Hippocampal formation (tissue), 2 donors: ENCODE results near the gene ZNF385C.
"Not testable (repeated sequence)": the region's sequence is repeated elsewhere in the genome, so short reads cannot be mapped to it uniquely, and the experiment has no call there.

ENCODE experiments used
- DNase-seq, 2 donors: peaks; one replicate each; lab custom pipeline; 2025; lab: John Stamatoyannopoulos, UW

The ZNF385C gene

DNA sequence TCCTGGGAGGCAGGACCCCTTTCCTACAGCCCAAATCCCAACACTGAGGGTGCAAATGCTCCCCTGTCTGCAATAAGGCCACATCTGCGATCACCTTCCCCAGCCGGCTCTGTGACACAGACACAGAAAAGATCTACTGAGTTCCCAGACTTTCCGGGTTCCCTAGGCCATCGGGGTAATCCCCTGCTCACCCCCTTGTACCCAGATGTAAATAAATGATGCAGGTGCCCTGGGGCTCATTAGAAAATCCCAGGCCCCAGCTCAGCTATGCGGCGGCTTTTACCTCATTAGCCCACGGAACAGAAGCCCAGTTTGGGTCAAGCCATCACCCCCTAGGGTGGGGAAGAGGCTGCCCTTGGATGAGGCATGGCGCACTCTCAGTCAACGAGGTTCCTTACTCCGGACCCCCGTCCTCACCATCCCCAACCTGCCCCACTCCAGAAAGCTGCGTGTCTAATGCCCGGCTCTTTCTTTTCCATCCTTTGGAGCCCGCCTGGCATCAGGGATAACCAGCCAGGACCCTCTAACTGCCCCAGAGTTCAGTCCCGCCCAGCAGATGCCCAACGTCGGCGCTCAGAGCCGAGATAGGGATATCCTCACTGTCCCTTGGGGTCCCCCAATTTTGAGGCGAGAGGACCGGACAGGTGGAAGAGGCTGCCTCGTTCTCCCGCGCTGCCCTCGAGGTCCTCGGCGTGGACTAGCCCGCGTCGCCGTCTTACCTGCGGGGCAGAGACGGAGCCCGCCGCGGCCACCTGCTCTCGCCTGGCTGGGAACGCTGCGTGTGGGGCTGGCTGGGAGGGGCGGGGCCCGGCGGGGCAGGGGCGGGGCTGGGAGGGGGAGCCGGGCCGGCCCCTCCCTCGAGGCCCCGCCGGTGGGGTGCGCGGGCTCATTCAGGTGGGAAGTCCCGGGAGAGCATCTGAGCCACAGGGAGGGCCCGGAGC lies at the start of gene ZNF385C:
Gene ZNF385C, minus strand, starts transcription at position 783 of the 941 bp plus-strand sequence. CDS start 35,417 bp downstream, outside the sequence.
- no peak for DNase-seq

DNA sequence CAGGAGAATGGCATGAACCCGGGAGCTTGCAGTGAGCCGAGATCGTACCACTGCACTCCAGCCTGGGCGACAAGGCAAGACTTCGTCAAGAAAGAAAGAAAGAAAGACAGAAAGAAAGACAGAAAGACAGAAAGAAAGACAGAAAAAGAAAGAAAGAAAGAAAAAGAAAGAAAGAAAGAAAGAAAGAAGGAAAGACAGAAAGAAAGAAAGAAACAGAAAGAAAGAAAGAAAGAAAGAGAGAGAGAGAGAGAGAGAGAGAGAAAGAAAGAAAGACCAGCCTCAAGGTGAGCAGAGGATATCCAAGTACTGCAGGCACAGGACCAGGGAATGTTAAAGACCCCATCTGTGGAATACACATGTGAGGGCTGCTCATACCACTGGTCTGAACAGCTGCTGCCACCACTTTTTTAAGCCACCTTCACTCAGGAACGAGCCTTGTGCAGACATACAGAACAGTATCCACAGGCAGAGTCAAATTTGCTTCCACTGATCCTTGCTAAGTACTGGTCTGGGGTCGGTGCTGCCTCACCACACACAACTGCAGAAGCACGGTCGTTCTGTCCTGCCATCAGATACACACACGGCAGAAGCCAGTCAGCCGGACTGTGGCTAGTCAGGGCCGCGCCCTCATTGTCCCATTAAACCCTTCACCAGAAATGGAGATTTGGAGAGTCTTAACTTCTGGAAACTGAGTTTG lies 48.8 kb upstream of the ZNF385C start:
- DNase-seq = no peak

DNA sequence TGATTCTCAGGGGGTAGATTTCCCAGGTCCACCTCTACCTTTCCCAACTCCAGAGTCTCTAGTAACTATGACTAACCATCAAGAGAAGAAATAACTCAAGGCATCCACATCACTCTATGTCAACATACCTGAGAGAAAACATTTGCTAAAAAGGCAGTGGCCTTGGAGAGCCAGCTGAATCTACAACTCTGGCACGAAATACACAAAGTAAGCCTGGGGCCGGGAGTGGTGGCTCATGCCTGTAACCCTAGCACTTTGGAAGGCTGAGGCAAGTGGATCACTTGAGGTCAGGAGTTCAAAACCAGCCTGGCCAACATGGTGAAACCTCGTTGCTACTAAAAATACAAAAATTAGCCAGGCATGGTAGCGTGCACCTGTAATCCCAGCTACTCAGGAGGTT lies 44.9 kb upstream of the ZNF385C start:
- DNase-seq = not testable (repeated sequence)

- no peak for DNase-seq
Measured at GRCh38 chr17:42142371-42142896, 44.2 kb upstream of the ZNF385C start.

- no peak for DNase-seq
Measured at GRCh38 chr17:42141382-42141781, 43.1 kb upstream of the ZNF385C start.

GRCh38 chr17:42140690-42141089 lies 42.4 kb upstream of the ZNF385C start:
- not testable (repeated sequence) for DNase-seq

GRCh38 chr17:42138749-42139492 lies 40.6 kb upstream of the ZNF385C start:
- DNase-seq = no peak

DNA sequence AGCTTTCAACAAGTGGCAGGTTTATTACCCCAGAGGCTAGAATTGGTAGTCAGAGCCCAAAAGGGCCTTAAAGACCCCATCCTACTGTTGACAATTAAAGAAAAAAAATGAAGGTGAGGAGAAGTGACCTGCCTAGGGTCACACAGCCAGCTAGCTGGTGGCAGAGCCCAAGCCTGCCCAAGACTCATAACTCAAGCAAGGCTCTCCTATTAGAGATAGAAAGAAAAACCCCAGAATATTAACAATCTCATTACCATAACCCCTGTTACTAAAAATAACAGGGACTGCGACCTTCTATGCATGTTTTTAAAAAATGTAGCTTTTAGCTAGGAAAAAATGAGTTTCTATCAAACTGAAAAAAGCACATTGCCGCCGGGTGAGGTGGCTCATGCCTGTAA lies 38.4 kb upstream of the ZNF385C start:
- no peak for DNase-seq

GRCh38 chr17:42135664-42136653 lies 37.7 kb upstream of the ZNF385C start:
- no peak for DNase-seq

GRCh38 chr17:42135151-42135550 lies 36.9 kb upstream of the ZNF385C start:
- no peak for DNase-seq

- no peak for DNase-seq
Measured at GRCh38 chr17:42133461-42134041, 35.3 kb upstream of the ZNF385C start.

- peak; percentile 70 to 85 for DNase-seq
Measured at GRCh38 chr17:42132941-42133340, 34.7 kb upstream of the ZNF385C start.

DNA sequence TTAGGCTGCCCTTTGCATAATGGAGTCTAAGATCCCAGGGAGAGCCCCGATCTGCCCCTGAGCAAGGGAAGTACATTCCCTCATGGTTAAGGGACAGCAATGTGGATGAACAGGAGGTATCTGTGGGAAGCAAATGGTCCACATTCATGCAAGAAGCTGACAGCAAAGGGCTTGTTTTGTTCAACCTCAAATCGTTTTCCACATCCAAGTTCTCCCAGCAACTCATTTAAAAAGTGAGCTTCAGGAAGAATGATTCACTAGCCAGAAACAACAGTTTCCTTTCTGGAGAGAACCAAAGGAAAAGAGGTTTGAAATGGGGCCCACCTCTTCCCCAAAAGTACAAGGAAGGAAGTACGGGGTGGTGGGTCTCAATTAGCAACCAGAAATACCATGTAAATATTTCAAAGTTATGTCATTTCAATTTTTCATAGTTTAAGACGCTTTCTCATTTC lies 33.7 kb upstream of the ZNF385C start:
- peak in 1 of 2 donors; percentile 20 for DNase-seq

GRCh38 chr17:42131232-42131631 lies 33.0 kb upstream of the ZNF385C start:
- no peak for DNase-seq

DNA sequence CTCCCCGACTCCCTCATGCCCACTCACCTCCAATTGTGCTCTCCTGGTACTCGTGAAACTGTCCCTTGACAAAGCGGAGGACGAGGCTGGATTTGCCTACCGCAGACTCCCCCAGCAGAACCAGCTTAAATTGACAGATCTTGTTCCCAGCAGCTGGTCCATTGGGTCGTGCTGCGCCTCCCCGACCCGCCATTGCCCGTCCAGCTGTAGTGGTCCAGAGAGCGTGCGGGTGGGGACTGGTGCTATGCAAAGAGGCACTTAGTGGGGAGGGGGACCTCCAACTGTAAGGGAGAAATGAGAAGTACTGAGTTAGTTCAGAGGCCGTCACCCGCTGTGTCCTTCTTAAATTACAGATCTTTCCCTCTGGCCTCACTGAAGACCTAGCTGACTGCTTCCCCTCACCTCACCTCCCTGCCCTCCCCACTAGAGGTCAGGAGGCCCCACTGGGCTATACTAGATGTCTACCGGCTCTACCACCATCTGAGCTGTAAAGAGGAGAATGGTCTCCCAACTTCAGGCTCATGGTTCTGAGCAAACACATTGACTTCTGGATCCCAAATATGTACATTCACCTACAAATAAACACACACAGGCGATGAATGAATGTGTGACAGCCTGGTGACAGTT lies 32.1 kb upstream of the ZNF385C start:
- no peak for DNase-seq

DNA sequence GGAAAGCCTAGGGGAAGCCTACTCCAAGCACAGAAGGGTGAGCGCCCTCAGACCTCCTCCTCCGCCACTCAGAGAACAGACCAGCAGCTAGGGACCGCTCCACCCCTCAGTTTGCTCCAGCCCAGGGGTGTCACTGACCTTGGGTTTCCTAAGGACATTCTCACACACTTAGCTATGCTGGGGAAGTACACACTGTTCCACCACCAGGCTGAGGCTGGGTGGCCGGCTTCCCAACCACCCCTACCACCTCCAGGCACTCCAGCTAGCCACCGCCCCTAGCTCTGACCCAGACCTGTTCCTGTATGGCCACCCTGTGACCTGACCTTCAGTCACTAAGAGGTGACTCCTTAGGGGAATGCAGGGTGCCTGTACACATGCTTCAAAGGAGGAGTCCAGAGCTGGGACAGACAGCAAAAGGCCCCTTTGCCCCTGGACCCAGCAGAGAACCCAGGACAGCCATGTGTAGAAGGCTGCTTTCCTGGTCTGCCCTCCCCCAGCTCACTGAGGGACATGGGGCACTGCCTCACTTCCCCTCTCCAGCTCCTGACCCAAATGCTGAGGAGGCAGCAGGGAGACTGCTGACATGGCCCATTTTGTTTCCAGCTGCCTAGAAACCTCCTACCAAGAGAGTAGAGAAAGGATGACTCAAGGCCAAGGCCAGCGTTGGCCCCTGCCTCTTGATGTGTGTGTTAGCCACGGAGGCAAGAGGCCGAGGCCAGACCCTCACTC lies 31.0 kb upstream of the ZNF385C start:
- DNase-seq = peak in 1 of 2 donors; percentile 10

GRCh38 chr17:42127414-42127813 lies 29.1 kb upstream of the ZNF385C start:
- DNase-seq = no peak

- no peak for DNase-seq
Measured at GRCh38 chr17:42126836-42127235, 28.6 kb upstream of the ZNF385C start.

DNA sequence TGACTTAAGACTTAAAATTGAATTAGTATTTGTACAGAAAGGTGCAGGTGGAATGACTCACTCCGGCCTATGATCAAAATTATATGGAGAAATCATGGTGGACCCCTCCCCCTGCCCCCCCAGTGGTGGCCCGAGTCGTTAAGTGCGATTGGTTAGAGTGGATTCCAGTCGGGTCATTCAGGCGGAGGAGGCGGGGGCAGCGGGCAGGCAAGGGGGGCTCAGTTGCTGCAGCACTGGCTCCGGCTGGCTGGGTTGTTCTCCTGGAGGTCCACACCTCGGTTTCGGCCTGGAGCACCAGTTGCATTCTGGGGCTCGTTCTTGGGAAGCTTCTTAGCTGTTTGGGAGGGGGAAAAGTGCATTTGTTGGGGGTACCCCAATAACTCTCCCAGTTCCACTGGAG lies 27.3 kb upstream of the ZNF385C start:
- DNase-seq = no peak
